Osteocyte (in vitro differentiated cells): ENCODE data around the gene REEP6. TPM values are rescaled to one million over a fixed set of nuclear protein-coding genes. Genes with fewer than 3 reads are reported as not detected.
"Not testable (repeated sequence)": the region's sequence is repeated elsewhere in the genome, so short reads cannot be mapped to it uniquely, and the experiment has no call there.

Experiments used
- DNase-seq: peaks from one replicate; pipeline ENCODE4 v3.0.0; 2021; ENCODE audit warnings: mixed read lengths; ENCODE audit not compliant: unreplicated experiment; ENCODE audit errors: extremely low spot score
- H3K27ac Mint-ChIP-seq: one replicate; pipeline ENCODE4 v1.8.0; 2021; ENCODE audit warnings: mild to moderate bottlenecking, mixed read lengths; ENCODE audit not compliant: unreplicated experiment
- H3K27me3 Mint-ChIP-seq: one replicate; pipeline ENCODE4 v1.8.0; 2021; ENCODE audit warnings: mixed read lengths; ENCODE audit not compliant: unreplicated experiment
- H3K36me3 Mint-ChIP-seq: one replicate; pipeline ENCODE4 v1.8.0; 2021; ENCODE audit warnings: mixed read lengths; ENCODE audit not compliant: unreplicated experiment
- H3K4me1 Mint-ChIP-seq: one replicate; pipeline ENCODE4 v1.8.0; 2021; ENCODE audit warnings: mixed read lengths; ENCODE audit not compliant: unreplicated experiment
- H3K4me3 Mint-ChIP-seq: one replicate; pipeline ENCODE4 v1.8.0; 2021; ENCODE audit warnings: mild to moderate bottlenecking, moderate library complexity, mixed read lengths; ENCODE audit not compliant: unreplicated experiment
- H3K9me3 Mint-ChIP-seq: one replicate; pipeline ENCODE4 v1.8.0; 2021; ENCODE audit warnings: mixed read lengths; ENCODE audit not compliant: unreplicated experiment
- total RNA-seq: library from RNA; stranded (reverse); gene quantifications from 2 replicates; pipeline ENCODE4 v1.2.1, GENCODE V29; 2021
- TF ChIP-seq, protein P1 (sequence below): fragments of 200-600 bp; sonication (generic); IDR thresholded peaks from 2 replicates; pipeline ENCODE4 v1.5.0; 2021; ENCODE audit warnings: antibody characterized with exemption, mild to moderate bottlenecking, moderate library complexity

The REEP6 gene
- total RNA-seq, 1 donor from 2014 or later = 4.1 TPM

DNA sequence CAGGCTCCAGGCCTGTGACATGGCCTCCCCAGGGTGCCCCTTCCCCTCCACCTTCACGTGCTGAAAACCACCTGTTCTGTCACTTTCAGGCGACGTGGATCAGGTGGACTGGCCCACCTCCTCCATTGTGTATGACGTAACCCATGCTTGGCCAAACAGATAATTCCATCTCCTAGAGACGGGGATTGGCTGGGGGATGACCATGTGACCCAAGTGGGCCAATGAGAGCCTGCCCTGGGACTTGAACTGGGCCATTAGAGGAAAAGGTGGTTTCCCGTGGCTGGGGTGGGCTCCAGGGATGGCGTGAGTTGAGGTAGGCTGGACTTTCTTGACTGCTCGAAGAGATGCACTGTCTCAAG lies 25.4 kb downstream of the REEP6 start:
- DNase-seq = no peak
- H3K4me3 Mint-ChIP-seq = no peak overlapping the region
- peaks cover 9% of the 10 kb centered on the region for H3K4me1 Mint-ChIP-seq
- H3K36me3 Mint-ChIP-seq = no peaks in the 10 kb centered on the region
- TF ChIP-seq, protein P1, sequence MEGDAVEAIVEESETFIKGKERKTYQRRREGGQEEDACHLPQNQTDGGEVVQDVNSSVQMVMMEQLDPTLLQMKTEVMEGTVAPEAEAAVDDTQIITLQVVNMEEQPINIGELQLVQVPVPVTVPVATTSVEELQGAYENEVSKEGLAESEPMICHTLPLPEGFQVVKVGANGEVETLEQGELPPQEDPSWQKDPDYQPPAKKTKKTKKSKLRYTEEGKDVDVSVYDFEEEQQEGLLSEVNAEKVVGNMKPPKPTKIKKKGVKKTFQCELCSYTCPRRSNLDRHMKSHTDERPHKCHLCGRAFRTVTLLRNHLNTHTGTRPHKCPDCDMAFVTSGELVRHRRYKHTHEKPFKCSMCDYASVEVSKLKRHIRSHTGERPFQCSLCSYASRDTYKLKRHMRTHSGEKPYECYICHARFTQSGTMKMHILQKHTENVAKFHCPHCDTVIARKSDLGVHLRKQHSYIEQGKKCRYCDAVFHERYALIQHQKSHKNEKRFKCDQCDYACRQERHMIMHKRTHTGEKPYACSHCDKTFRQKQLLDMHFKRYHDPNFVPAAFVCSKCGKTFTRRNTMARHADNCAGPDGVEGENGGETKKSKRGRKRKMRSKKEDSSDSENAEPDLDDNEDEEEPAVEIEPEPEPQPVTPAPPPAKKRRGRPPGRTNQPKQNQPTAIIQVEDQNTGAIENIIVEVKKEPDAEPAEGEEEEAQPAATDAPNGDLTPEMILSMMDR = no peak
- no peak overlapping the region for H3K27ac Mint-ChIP-seq
- H3K9me3 Mint-ChIP-seq = no peaks in the 10 kb centered on the region
- peaks cover 3% of the 10 kb centered on the region for H3K27me3 Mint-ChIP-seq

DNA sequence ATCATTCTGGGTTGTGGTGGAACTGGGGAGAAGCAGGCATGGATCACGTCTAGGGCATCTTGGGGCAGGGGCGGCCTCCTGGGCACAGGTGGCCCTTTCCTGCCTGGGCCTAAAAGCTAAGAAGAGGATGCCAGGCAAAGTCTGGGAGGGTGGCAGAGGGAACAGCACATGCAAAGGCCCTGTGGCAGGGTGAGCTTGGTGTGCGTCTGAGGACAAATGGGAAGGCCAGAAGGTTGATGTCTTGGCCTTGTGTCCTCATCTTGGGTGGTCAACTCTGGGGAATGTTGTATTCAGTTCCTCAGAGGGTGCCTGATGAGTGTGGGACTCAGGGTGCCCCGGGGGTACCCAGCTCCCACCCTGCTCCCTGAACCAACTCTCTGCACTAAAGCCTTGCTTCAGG lies 27.5 kb downstream of the REEP6 start:
- H3K27ac Mint-ChIP-seq = no peak overlapping the region
- H3K4me1 Mint-ChIP-seq = peaks cover 2% of the 10 kb centered on the region
- H3K36me3 Mint-ChIP-seq = no peaks in the 10 kb centered on the region
- DNase-seq = no peak
- TF ChIP-seq, protein P1 = no peak
- H3K27me3 Mint-ChIP-seq = peaks cover 9% of the 10 kb centered on the region
- H3K4me3 Mint-ChIP-seq = no peak overlapping the region
- H3K9me3 Mint-ChIP-seq = no peaks in the 10 kb centered on the region

DNA sequence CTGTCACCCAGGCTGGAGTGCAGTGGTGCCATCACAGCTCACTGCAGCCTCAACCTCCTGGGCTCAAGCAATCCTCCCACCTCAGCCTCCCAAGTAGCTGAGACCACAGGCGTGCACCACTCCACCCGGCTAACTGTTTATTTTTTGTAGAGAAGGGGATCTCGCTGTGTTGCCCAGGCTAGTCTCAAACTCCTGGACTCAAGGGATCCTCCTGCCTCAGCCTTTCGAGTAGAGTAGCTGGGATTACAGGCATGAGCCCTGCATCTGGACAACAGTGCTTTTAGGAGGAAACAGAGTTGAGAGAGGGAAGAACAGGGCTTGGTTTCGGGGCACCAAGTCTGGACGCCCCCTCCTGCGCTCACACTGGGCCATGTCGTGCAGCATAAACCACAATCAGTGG lies 28.8 kb downstream of the REEP6 start:
- H3K27me3 Mint-ChIP-seq = peaks cover 16% of the 10 kb centered on the region
- H3K9me3 Mint-ChIP-seq, H3K4me3 Mint-ChIP-seq, H3K27ac Mint-ChIP-seq, H3K4me1 Mint-ChIP-seq, DNase-seq, H3K36me3 Mint-ChIP-seq: not testable (repeated sequence)

DNA sequence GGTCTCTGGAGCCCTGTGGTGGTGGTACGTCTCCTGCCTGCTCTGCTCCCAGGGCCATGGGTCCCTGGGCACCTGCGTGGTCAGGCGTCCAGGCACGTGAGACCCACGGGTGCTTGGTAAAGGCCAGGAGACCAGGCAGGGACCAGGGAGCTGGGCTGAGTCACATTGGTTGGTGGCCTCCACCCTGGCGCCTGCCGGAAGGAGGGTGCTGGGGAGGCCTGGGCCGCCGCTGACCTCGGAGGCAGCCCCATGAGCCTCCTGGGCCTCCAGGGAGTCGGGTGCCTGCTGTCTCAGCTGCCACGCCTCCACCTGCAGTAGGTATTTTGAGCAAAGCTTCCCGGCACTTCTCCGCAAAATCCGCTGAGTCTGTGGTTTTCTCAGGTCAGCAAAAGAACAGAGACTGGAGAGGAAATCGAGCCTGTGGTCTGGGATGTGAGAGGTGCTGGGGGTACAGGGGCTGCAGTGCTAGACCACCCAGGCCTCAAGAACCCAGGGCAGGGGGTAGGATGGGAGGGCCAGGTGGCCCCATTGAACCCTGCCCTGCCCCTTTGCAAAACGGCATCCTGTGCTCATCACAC lies 29.3 kb downstream of the REEP6 start:
- no peak overlapping the region for H3K4me3 Mint-ChIP-seq
- H3K27me3 Mint-ChIP-seq = peaks cover 20% of the 10 kb centered on the region

DNA sequence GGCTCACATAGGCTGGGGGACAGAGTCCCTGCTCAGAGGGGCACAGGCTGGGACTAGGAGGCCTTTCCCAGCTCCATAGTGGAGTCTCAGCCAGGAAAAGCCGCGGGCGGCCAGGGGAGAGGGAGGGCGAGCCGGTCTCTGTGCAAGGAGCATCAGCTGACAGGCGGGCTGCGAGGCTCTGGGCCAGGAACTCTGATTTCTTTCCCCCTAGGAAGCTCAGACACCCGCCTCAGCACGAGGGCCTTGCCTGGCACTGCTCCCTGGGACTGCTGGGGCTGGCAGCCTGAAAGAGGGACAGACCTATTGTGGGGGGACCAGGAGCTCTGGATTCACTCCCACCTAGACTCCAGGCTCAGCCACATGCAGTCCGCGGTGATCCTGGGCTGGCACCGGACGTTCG lies 30.7 kb downstream of the REEP6 start:
- TF ChIP-seq, protein P1 = no peak
- H3K9me3 Mint-ChIP-seq = no peaks in the 10 kb centered on the region
- H3K27me3 Mint-ChIP-seq = peaks cover 18% of the 10 kb centered on the region
- no peak for DNase-seq
- H3K4me1 Mint-ChIP-seq = peaks cover 4% of the 10 kb centered on the region
- H3K4me3 Mint-ChIP-seq = no peak overlapping the region
- no peak overlapping the region for H3K27ac Mint-ChIP-seq
- no peaks in the 10 kb centered on the region for H3K36me3 Mint-ChIP-seq

More for the DNA sequence above, 29.3 kb downstream of the REEP6 start:
- TF ChIP-seq, protein P1 = no peak
- no peaks in the 10 kb centered on the region for H3K9me3 Mint-ChIP-seq
- H3K27ac Mint-ChIP-seq = no peak overlapping the region
- no peaks in the 10 kb centered on the region for H3K36me3 Mint-ChIP-seq
- no peak for DNase-seq
- H3K4me1 Mint-ChIP-seq = peaks cover 4% of the 10 kb centered on the region

DNA sequence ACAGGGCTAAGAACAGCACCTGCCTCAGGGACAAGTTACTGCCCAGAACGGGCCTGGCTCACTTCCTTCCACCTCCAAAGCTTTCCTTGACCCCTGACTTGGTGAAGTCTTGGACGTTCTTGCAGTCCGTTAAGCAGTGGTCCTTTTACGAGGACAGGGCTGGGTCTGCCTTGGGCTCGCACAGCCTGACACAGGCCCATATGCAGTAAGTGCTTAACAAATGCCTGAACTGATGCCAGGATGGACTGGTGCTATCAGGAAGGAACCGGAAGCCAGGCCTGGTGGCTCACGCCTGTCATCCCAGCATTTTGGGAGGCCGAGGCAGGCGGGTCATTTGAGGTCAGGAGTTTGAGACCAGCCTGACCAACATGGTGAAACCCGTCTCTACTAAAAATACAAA lies 31.1 kb downstream of the REEP6 start:
- H3K27ac Mint-ChIP-seq = no peak overlapping the region
- H3K36me3 Mint-ChIP-seq = no peaks in the 10 kb centered on the region
- H3K27me3 Mint-ChIP-seq = peaks cover 17% of the 10 kb centered on the region
- H3K4me3 Mint-ChIP-seq = no peak overlapping the region
- no peak for DNase-seq
- TF ChIP-seq, protein P1 = no peak
- peaks cover 4% of the 10 kb centered on the region for H3K4me1 Mint-ChIP-seq
- H3K9me3 Mint-ChIP-seq = no peaks in the 10 kb centered on the region
